Measurements from ENCODE around the gene SPAG16. TPM values are rescaled to one million over a fixed set of nuclear protein-coding genes. Genes with fewer than 3 reads are reported as not detected.

SPAG16 gene
- total RNA-seq, 4 donors from 2014 or later, result 34.1 to 59.3 (median 46.8) TPM

DNA sequence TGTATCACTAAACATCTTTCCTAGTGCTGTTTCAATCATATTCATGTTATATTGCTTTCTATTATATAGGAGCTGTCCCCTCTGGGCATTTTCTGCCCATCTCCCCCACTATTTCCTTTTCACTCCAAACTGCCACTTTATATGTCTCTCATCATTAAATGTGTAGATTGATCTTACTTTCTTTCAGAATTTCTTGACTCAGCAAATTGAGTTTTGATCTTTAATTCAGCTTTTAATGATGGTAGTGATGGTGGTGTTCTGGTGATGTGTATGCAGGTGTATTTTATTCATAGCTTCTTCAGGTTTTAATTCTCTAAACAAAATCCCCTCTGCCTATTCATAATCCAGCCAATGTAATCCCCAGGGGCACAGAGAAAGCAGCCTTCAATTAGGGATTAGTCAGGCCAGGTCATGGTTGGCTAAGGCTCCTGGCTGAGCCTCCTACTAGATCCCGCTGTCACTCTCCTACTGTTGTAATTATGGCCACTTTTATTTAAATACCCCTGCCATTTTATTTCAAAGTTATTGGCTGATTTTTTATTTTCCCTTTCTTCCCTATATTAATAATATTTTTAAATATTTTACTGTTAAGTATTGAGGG, 325.4 kb downstream of the SPAG16 start:
- H3K36me3 ChIP-seq, result no peaks in the 10 kb centered on the region
- TF ChIP-seq POLR2A (IDR thresholded peaks at IDR 0.05), result no peak
- TF ChIP-seq, protein P1, sequence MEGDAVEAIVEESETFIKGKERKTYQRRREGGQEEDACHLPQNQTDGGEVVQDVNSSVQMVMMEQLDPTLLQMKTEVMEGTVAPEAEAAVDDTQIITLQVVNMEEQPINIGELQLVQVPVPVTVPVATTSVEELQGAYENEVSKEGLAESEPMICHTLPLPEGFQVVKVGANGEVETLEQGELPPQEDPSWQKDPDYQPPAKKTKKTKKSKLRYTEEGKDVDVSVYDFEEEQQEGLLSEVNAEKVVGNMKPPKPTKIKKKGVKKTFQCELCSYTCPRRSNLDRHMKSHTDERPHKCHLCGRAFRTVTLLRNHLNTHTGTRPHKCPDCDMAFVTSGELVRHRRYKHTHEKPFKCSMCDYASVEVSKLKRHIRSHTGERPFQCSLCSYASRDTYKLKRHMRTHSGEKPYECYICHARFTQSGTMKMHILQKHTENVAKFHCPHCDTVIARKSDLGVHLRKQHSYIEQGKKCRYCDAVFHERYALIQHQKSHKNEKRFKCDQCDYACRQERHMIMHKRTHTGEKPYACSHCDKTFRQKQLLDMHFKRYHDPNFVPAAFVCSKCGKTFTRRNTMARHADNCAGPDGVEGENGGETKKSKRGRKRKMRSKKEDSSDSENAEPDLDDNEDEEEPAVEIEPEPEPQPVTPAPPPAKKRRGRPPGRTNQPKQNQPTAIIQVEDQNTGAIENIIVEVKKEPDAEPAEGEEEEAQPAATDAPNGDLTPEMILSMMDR (IDR thresholded peaks at IDR 0.05), result no peak
- H3K27ac ChIP-seq, result no peak overlapping the region
- no peak overlapping the region for H3K4me3 ChIP-seq (replicated peaks in 1 of 3)
- no peak for DNase-seq
- H3K9me3 ChIP-seq, result no peaks in the 10 kb centered on the region
- 84 to 88% methylated on average over 1 of the region's 1 CpG for WGBS, 2 donors
- H3K4me1 ChIP-seq, result no peaks in the 10 kb centered on the region
- no peaks in the 10 kb centered on the region for H3K27me3 ChIP-seq
- intact Hi-C loops (cut with DNase I), result no loop called here

DNA sequence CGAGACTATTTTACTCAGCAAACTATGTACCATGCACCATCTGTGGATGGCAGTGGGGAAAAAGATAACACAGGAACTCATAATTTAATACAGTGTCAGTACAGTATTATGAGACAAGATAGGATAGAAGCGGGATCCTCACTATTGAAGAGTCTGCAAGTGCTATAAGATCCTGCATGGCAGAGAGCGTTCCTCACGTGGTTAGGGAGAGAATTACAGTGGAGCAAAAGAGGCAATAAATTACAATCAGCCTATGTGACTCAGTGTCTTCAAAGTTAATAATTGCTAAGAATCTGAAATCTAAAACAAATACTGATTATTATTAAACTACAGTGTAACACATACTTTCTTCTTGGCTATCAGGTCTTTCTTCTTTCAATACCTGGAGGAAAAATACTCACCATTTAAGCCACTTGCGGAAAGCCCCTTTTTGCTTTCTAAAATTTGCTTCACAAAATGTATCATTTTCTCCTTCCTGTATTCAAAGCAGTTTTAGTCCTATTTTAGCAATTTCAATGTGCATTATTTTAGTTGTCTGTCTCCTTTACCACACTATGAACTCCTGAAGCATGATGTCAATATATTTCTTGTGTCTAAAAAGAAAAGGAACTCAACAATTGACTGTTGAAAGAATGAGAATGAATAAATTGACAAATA, 342.9 kb downstream of the SPAG16 start:
- TF ChIP-seq POLR2A (IDR thresholded peaks at IDR 0.05), result no peak
- TF ChIP-seq, protein P1 (IDR thresholded peaks at IDR 0.05), result no peak

DNA sequence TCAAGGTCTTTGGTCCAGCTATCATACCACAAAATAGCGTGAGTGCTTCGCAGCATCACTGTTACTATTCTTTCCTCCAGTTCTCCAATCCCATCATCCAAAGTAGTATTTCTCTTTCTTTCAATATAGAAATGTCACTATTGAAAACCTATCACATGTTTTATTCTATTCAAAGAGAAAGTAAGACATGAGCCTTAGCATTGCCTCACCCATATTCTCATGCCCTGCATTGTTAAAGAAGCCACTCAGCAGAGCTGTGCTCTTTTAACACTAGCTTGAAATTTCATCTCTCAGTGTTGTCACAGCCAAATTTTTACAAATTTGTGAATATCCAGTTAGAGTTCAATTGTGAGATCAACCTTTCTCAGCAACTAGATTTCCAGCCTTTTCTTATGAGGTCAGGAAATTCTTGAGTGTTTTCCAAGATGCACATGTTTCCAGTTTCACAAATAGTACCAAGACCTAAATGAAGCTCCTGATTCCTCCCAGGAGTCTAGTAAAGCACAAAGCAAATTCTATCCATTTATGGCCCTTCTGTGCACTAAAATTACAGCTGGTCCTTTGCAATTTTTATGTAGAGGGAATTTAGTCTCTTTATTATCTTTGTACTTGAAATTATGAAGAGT, 343.7 kb downstream of the SPAG16 start:
- Histone ChIP-seq H3K4me1 (no peaks in the 10 kb centered on the region), H3K27me3 (no peaks in the 10 kb centered on the region), H3K9me3 (no peaks in the 10 kb centered on the region), H3K27ac (no peak overlapping the region), H3K36me3 (no peaks in the 10 kb centered on the region), H3K4me3 (replicated peaks in 1 of 3) (no peak overlapping the region)
- intact Hi-C loops (cut with DNase I), result no loop called here
- no peak for DNase-seq
- 93 to 97% methylated on average over 2 of the region's 2 CpGs for WGBS, 2 donors
- TF ChIP-seq, protein P1 (IDR thresholded peaks at IDR 0.05), result no peak
- no peak for TF ChIP-seq POLR2A (IDR thresholded peaks at IDR 0.05)

More for the DNA sequence above, 342.9 kb downstream of the SPAG16 start:
- Histone ChIP-seq H3K27ac (no peak overlapping the region), H3K9me3 (no peaks in the 10 kb centered on the region), H3K4me1 (no peaks in the 10 kb centered on the region), H3K27me3 (no peaks in the 10 kb centered on the region), H3K4me3 (replicated peaks in 1 of 3) (no peak overlapping the region), H3K36me3 (no peaks in the 10 kb centered on the region)
- intact Hi-C loops (cut with DNase I), result no loop called here
- whole genome bisulfite sequencing, 2 donors, result 86 to 90% methylated on average over 5 of the region's 5 CpGs
- DNase-seq, result no peak

DNA sequence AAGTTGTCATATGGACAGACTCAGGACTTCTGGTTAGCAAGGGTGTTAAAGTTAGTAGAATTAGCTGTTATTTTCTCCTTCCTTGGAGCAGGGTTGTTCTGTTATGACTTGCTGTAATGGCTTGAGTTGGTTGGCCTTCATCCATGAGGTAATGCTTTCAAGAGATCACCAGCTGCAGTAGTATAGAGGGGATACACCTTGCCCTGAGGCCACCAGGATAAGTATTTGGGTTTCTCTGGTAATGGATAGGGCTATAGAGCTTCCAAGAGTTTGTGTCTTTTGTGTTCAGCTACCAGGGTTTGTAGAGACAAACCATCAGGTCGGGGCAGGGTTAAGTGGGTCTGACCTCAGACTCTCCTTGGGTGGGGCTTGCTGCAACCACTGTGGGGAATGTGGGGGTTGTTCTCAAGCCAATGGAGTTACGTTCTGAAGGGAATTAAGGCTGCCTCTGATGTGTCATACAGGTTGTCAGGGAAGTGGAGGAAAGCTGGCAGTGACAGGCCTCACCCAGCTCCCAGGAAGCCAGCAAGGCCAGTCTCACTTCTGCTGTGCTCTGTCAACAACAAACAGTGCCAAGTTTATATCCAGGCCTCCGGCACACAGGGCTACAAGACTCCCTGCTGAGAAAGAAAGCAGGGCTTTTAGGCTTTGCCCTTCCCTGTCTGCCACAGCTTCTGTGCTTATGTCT, 356.6 kb downstream of the SPAG16 start:
- intact Hi-C loops (cut with DNase I), result no loop called here
- no peak for DNase-seq

More for the DNA sequence above, 356.6 kb downstream of the SPAG16 start:
- no peak overlapping the region for H3K27ac ChIP-seq
- H3K4me1 ChIP-seq, result no peaks in the 10 kb centered on the region
- TF ChIP-seq POLR2A (IDR thresholded peaks at IDR 0.05), result no peak
- TF ChIP-seq, protein P1 (IDR thresholded peaks at IDR 0.05), result no peak
- no peaks in the 10 kb centered on the region for H3K36me3 ChIP-seq
- no peak overlapping the region for H3K4me3 ChIP-seq (replicated peaks in 1 of 3)
- H3K27me3 ChIP-seq, result no peaks in the 10 kb centered on the region
- H3K9me3 ChIP-seq, result no peaks in the 10 kb centered on the region
- WGBS, 2 donors, result 37 to 49% methylated on average over 3 of the region's 3 CpGs
